H4 (cell line): ENCODE data around the gene PXDN. TPM values are rescaled to one million over a fixed set of nuclear protein-coding genes. Genes with fewer than 3 reads are reported as not detected.

Experiments
- DNase-seq: peaks from one replicate; pipeline ENCODE4 v3.0.0-alpha.2; 2015; ENCODE audit warnings: low spot score
- total RNA-seq: library from RNA; depleted of rRNA; stranded (reverse); fragments of >200 nt; shearing (Covaris generic); gene quantifications from 2 replicates; pipeline ENCODE4 v1.2.3, GENCODE V29; 2014

The PXDN gene
- total RNA-seq, 1 experiment from 2014 or later, result 171 TPM

DNA sequence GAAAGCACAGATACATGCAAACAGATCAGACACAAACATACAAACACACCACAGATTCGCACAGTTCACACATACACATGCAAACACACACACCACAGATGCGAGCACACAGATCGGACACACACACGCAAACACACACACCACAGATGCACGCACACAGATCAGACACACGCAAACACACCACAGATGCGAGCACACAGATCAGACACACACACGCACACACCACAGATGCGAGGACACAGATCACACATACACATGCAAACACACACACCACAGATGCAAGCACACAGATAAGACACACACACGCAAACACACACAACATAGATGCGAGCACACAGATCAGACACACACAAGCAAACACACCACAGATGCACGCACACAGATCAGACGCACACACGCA is 149.0 kb downstream of the PXDN start:
- DNase-seq, result no peak

DNA sequence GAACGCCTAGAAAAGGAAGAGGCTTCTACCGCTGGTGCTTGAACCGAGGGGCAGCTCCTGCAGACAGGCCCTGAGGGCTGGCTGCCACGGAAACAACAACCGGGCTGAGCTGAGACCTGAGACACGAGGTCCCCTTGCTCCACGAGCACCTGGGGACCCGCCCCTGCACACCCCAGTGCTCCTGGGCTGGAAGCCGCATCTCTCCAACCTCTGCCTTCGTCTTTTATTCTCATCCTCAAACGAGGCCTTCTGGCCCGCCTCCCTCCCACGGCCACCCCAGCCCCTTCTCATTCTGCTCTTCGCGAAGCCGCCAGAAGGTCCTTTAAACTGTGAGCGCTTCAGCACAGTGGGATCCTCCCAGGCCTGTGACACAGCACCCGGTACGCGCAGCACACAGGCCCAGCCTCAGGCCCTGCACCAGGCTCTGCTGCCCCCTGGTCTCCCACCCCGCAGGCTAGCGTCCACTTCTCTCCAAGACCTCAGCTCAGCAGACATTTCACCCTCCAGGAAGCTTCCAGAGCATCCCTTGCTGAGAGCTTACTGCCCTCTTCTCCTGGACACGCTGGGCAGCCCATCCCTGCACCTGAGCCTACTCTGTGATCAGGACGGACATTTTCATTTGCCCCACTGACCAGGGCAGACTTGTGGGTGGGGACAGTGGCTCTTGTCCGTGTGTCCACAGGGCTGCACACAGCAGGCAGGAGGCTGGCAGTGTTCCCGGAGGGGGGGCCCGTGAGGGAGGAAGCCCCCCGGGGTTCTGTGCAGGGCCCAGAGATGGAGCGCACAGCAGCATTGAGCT is 149.7 kb downstream of the PXDN start:
- DNase-seq, result no peak

- no peak for DNase-seq
Observed at GRCh38 chr2:1594123-1594372, 150.3 kb downstream of the PXDN start.

GRCh38 chr2:1593371-1594122 is 150.8 kb downstream of the PXDN start:
- DNase-seq, result peak; percentile 90

DNA sequence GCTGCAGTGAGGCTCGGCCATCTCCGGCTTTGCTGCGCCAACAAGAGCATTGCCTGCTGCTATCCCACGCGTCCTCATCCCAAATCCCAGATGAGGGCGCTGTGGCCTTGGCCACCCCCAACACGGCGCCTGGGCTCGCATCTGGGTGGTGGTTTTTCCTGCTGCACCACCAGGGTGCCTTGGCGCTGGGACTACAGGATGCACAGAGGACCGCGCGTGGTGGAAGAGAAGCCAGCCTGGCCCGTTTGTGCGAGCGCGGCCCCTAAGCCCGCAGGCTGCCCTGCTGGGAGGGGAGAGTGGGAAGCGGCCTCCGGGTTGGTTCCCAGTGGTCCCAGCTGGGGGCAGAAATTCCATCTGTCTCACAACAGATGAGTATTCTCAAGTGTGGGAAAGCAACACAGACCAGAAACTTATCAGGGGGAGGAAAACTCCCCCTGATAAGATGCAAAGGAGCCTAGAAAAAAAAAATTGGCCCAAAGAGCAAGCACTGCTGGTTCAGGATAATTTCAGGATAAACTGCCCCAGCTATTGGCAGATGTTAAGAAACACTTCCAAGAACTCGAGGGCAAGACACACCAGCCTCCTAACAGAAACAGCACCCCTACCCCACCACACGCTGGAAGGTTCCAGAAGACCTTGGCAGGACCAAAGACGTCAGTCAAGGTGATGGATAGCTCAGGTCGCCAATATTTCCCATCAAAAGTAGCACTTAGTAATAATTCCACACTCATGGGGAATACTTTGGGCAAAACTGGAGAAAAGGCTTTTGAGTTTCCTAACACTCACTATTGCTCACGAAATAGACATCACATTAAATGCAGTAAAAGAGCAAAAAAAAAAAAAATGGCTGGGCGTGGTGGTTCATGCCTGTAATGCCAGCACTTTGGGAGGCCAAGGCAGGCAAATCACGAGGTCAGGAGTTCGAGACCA is 152.1 kb downstream of the PXDN start:
- no peak for DNase-seq

DNA sequence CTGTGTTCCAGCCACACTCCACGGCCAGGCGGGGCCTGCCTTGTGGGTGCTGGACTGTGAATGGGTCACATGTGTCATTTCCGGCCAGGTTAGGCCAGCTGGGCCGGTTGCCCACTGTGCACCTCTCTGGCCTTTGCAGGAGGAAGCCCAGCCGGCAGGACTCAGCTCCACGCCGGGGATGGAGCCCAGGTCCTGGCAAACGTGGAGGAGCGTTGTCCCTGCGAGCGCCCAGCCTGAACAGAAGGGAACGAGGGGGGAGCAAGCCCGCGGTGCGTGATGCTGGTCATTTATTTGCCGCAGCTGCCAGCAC is 152.9 kb downstream of the PXDN start:
- DNase-seq, result no peak

DNA sequence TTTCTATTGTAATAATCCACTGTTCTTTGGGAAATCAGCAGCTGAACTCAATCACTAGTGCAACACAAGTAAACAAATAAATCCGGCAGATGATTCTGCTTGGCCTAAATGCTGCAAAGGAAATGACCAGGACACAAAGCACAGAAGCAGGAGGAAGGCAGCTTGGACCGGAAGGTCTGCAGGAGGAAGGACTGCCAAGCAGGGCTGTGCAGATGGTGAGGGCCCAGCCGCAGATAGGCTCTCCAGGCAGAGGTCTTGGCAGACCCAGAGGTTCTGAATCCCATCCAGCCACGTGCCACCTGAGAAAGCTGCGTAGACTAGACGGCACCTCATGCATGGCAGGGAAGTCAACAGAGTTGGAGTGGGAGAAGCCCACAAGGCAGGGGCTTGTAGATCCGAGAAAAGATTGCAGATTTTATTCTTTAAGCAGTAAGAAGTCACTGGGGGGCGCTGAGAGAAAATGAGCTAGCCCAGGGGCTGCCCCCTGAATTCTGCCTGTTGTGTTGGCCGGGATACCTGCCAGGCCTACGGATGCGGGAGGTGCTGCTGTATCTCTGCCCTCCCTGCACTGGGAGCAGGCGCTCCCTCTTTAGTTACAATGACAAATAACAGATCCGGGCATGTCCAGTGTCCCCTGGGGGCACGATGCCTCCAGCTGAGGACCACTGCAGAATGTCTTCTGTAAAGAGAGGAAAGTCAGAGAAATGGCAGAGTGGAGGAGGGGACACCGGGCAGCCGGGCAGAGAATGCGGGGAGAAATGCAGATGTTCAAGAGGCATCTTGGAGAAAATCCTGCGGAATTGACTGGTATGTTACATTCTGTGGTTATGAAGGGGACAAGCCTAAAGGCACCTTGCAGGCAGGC is 153.5 kb downstream of the PXDN start:
- no peak for DNase-seq

GRCh38 chr2:1588978-1589621 is 155.2 kb downstream of the PXDN start:
- no peak for DNase-seq

DNA sequence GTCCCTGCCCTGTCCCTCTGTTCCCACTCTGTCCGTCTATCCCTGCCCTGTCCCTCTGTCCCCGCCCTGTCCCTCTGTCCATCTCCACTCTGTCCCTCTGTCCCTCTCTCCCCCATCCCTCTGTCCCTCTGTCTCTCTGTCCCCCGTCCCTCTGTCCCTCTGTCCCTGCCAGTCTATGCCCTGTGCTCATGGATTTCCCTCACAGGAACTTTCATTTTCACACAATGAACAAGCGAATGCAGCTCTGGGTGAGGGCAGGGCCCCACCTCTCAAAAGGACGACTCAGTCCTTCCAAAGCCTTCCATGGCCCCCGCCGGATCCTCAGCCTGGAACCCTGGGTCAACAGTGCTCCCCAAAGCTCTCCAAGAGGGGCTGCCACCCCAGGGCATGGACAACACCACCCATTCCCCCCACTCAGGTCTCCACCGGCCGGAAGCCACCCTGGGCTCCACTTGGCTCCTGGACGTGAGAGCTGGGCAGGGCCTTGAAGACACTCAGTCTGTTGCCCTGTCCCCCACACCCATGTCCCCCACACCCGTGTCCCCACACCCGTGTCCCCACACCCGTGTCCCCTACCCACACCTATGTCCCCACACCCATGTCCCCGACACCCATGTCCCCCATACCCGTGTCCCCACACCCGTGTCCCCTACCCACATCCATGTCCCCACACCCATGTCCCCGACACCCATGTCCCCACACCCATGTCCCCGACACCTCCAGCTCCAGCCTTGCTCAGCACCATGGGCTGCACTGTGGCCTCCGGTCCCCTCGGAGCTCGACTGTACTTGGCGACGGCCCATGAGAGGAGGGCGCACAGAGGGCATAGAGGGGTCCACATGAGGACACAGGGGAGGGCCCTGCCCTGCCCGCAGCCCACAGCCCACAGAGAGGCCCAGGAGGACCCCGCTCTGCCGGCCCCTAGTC is 156.0 kb downstream of the PXDN start:
- DNase-seq, result no peak

- DNase-seq, result peak; percentile 35
Observed at GRCh38 chr2:1586923-1587840, 157.1 kb downstream of the PXDN start.

DNA sequence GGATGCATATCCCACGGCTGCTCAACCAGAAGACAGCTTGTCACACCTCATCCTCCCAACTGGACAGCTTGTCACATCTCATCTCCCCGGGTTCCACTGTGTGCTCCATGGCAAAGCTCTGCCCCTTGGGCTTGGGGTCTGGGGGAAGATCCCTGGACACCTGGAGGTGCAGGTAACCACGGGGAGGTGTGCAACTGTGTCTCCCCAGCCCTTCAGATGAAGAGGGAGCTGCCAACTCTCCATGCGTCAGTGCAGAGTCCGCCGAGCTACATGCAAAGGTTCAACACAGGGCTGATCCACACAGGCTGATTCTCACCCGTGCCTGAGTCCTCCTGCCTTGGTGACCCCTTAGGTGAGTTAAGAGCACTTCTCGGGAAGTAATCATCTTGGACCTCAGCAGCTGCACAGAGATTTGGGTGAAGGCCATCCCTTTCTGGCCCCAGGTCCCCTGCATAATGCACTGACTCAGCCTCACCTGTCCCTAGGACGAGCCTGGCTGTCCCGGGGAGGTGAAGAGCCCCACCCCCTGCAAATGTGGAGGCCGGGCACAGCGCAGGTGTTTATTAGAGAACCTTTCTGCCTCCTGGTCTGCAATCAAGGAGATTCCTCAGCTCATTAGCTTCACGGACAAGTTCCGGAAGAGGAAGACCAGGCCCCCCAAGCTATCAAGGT is 157.9 kb downstream of the PXDN start:
- no peak for DNase-seq

DNA sequence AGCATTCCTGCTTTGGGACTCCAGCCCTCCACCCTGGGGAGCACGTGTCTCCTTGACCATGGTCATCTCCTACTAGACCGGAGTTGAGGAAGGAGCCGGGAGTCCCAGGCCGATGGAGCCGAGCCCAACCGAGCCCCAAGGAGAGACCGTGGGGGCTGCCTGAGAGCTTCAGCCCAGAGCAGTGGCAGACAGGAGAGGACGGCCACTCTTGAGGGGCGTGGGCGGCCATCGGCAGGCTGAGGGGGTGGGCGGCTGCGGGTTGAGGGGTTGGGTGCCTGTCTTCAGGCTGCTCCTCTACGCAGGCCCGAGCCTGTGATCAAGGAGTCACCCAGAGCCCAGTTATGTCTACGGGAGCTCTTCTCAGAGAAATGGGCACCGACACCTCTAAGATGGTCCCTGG is 158.7 kb downstream of the PXDN start:
- DNase-seq, result no peak

DNA sequence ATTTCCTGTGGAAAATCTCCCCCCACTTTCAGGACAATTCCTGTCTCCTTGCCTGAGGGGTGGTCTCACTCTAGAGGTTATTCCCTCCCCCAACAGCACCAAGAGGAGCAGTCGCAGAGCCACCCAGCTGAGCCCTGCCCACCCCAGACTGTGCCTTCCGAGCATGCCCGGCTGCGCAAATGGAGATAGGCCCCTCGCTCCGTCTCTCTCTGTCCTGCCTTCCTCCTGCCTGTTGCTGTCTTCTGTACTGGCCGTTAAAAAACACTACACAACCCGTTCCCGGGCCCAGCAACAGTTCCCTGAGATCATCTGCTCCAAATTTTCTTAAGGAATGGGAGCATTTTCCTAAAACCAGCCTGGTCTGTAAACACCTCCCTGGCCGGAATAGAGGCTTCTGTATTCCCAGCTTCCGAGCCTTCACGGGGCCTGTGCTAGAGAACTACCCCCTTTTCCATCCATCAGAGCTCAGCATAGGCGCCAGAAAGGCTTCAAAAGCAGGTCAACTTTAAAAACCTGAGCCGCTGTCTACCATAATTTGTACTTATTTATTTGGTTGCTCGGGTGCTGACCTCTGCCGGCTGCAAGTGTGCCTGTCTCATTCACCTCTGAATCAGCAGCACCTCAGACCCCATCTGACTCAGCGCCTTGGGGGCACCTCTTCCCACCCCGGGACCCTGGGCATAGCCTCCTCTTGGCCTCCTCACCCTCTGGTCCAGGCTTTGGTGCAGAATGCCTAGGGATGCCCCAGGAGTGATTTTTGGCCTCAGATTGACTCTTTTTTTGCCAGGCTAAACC is 159.4 kb downstream of the PXDN start:
- no peak for DNase-seq

- no peak for DNase-seq
Observed at GRCh38 chr2:1584051-1584531, 160.2 kb downstream of the PXDN start.

DNA sequence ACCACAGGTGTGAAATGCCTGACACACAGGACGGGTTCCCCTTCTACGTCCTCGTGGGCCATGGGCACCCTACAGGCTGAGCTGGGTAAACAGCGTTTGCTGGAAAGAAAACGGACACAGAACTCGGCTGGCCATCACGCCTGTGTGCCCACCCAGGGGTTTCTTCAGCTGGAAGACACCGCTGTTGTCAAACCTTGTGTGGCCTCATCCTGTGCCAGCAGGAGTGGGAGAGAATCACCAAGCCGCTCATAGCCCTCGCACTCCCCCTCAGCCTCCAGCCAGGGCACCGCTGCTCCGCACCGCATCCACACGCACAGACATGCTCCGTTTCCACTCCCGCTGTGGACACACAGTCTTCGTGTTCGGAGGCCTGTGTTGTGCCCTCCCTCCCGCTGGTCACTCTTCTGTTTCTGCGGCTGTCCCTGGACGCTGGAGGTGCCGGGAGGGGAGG is 161.4 kb downstream of the PXDN start:
- DNase-seq, result no peak

- DNase-seq, result no peak
Observed at GRCh38 chr2:1581965-1582625, 162.2 kb downstream of the PXDN start.
